Measurements from ENCODE around the gene LTBP1. TPM values are rescaled to one million over a fixed set of nuclear protein-coding genes. Genes with fewer than 3 reads are reported as not detected.

The LTBP1 gene
- total and polyA plus RNA-seq, 2 experiments from 2014 or later: 15.7 to 49.8 TPM

GRCh38 chr2:33236482-33237385 lies 290.0 kb downstream of the LTBP1 start (continued):
- no peak for TF ChIP-seq ZNF462 (CRISPR knock-in tag; IDR thresholded peaks at IDR 0.05)

- no peak for ATAC-seq
- Histone ChIP-seq H3K4me2 (no peak overlapping the region), H3K4me3 (no peak overlapping the region), H3F3A (replicated peaks; ENCODE audit: low read depth) (no peaks in the 10 kb centered on the region), H2AFZ (no peak overlapping the region), H3K27me3 (ENCODE audit: insufficient read depth) (no peaks in the 10 kb centered on the region), H3K27ac (ENCODE audit: low read depth) (no peak overlapping the region), H3K79me2 (replicated peaks; ENCODE audit: insufficient read depth) (no peaks in the 10 kb centered on the region), H3K4me1 (ENCODE audit: insufficient read depth) (no peaks in the 10 kb centered on the region), H3K9me2 (ENCODE audit: insufficient read depth) (0 out of 2 replicates have a peak, but pooled peaks cover 3% of the 10 kb centered on the region), H3K36me3 (ENCODE audit: insufficient read depth) (no peaks in the 10 kb centered on the region), H4K20me1 (replicated peaks; ENCODE audit: insufficient read depth) (no peaks in the 10 kb centered on the region)
- H3K36me3 Mint-ChIP-seq (ENCODE audit: low read depth): peaks cover 2% of the 10 kb centered on the region; the same call in 1 of the 3 replicates
- H3K4me3 Mint-ChIP-seq: no peak overlapping the region
- no peaks in the 10 kb centered on the region for H3K27me3 Mint-ChIP-seq (ENCODE audit: insufficient read depth, low read depth, poor library complexity)
- no peak for DNase-seq (ENCODE audit: low spot score)
- H3K4me1 Mint-ChIP-seq: no peaks in the 10 kb centered on the region
- H3K27ac Mint-ChIP-seq: no peak overlapping the region
- TF ChIP-seq JUNB (IDR thresholded peaks at IDR 0.05; ENCODE audit: unreplicated experiment) (no peak), POLR2AphosphoS5 (IDR thresholded peaks at IDR 0.05; ENCODE audit: low read depth) (no peak)
- TF ChIP-seq, protein P1, sequence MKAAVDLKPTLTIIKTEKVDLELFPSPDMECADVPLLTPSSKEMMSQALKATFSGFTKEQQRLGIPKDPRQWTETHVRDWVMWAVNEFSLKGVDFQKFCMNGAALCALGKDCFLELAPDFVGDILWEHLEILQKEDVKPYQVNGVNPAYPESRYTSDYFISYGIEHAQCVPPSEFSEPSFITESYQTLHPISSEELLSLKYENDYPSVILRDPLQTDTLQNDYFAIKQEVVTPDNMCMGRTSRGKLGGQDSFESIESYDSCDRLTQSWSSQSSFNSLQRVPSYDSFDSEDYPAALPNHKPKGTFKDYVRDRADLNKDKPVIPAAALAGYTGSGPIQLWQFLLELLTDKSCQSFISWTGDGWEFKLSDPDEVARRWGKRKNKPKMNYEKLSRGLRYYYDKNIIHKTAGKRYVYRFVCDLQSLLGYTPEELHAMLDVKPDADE (IDR thresholded peaks at IDR 0.05): no peak
- TF ChIP-seq, protein P2, sequence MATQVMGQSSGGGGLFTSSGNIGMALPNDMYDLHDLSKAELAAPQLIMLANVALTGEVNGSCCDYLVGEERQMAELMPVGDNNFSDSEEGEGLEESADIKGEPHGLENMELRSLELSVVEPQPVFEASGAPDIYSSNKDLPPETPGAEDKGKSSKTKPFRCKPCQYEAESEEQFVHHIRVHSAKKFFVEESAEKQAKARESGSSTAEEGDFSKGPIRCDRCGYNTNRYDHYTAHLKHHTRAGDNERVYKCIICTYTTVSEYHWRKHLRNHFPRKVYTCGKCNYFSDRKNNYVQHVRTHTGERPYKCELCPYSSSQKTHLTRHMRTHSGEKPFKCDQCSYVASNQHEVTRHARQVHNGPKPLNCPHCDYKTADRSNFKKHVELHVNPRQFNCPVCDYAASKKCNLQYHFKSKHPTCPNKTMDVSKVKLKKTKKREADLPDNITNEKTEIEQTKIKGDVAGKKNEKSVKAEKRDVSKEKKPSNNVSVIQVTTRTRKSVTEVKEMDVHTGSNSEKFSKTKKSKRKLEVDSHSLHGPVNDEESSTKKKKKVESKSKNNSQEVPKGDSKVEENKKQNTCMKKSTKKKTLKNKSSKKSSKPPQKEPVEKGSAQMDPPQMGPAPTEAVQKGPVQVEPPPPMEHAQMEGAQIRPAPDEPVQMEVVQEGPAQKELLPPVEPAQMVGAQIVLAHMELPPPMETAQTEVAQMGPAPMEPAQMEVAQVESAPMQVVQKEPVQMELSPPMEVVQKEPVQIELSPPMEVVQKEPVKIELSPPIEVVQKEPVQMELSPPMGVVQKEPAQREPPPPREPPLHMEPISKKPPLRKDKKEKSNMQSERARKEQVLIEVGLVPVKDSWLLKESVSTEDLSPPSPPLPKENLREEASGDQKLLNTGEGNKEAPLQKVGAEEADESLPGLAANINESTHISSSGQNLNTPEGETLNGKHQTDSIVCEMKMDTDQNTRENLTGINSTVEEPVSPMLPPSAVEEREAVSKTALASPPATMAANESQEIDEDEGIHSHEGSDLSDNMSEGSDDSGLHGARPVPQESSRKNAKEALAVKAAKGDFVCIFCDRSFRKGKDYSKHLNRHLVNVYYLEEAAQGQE (IDR thresholded peaks at IDR 0.05; ENCODE audit: unreplicated experiment): no peak
- H3K9me3 Mint-ChIP-seq: no peaks in the 10 kb centered on the region; the same call in 2 of the 3 replicates
Measured at GRCh38 chr2:33238111-33238510, 291.4 kb downstream of the LTBP1 start.

Measured in GM23338 (cell line).